ENCODE data around the gene NCOA3. TPM values are rescaled to one million over a fixed set of nuclear protein-coding genes. Genes with fewer than 3 reads are reported as not detected.

NCOA3 gene
- total and polyA plus RNA-seq, 2 experiments from 2014 or later = 6.7 to 16.2 TPM

DNA sequence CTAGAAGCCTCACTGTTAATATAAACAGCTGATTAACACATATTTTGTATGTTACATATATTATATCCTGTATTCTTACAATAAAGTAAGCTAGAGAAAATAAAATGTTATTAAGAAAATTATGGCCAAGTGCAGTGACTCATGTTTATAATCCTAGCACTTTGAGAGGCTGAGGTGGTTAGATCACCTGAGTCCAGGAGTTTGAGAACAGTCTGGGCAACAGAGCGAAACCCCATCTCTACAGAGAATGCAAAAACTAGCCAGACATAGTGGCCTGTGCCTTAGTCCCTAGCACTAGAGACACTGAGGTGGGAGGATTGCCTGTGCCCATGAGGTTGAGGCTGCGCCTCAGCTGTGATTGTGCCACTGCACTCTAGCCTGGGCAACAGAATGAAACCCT, 81.9 kb downstream of the NCOA3 start:
- Histone ChIP-seq H3K4me3 (no peak overlapping the region), H3K4me1 (ENCODE audit: low read depth) (peaks cover 7% of the 10 kb centered on the region), H3K9me3 (ENCODE audit: low read depth) (no peaks in the 10 kb centered on the region), H3K27me3 (no peaks in the 10 kb centered on the region), H3K27ac (no peak overlapping the region), H3K36me3 (no peaks in the 10 kb centered on the region)
- TF ChIP-seq, protein P1, sequence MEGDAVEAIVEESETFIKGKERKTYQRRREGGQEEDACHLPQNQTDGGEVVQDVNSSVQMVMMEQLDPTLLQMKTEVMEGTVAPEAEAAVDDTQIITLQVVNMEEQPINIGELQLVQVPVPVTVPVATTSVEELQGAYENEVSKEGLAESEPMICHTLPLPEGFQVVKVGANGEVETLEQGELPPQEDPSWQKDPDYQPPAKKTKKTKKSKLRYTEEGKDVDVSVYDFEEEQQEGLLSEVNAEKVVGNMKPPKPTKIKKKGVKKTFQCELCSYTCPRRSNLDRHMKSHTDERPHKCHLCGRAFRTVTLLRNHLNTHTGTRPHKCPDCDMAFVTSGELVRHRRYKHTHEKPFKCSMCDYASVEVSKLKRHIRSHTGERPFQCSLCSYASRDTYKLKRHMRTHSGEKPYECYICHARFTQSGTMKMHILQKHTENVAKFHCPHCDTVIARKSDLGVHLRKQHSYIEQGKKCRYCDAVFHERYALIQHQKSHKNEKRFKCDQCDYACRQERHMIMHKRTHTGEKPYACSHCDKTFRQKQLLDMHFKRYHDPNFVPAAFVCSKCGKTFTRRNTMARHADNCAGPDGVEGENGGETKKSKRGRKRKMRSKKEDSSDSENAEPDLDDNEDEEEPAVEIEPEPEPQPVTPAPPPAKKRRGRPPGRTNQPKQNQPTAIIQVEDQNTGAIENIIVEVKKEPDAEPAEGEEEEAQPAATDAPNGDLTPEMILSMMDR (IDR thresholded peaks at IDR 0.05; ENCODE audit: low read depth, low read length) = no peak
- DNase-seq (ENCODE audit: low read depth in 1 of 2, low spot score in 1 of 2) = no peak

- peak overlapping the region; percentile 61 for H3K27ac ChIP-seq
- DNase-seq (ENCODE audit: low read depth in 1 of 2, low spot score in 1 of 2) = no peak
- no peaks in the 10 kb centered on the region for H3K36me3 ChIP-seq
- H3K4me1 ChIP-seq (ENCODE audit: low read depth) = peaks cover 7% of the 10 kb centered on the region
- H3K9me3 ChIP-seq (ENCODE audit: low read depth) = no peaks in the 10 kb centered on the region
- no peaks in the 10 kb centered on the region for H3K27me3 ChIP-seq
- TF ChIP-seq, protein P1 (IDR thresholded peaks at IDR 0.05; ENCODE audit: low read depth, low read length) = no peak
- H3K4me3 ChIP-seq = no peak overlapping the region
Measured at GRCh38 chr20:47585087-47585747, 83.5 kb downstream of the NCOA3 start.

DNA sequence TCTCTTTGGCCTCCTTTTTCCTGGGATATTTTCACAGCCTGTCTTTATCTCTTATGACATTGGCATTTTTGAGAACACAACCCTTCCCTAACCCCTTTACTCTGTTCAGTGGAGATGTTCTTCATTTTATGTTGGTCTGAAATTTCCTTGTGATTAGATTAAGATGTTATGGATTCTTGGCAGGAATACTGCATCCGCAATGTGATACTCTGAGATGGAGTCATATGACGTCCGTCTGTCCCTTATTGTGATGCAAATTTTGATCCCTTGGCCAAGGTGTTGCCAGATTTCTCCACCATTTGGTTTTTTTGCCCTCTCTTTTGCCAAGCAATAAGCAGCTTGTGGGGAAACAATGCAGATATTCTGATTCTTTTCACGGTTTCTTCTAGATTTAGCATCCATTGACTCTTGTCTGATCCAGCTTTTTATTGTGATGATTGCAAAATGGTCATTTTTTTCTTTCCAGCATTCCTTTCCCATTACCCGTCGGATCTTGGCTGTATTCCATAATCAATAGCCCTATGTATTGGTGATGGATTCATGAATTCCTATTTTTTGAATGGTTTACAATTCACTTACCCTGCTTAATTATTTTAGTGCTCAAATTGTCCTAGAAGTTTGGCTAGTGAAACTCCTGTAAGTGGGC, 85.1 kb downstream of the NCOA3 start:
- H3K27me3 ChIP-seq = no peaks in the 10 kb centered on the region
- no peak overlapping the region for H3K4me3 ChIP-seq
- TF ChIP-seq, protein P1 (IDR thresholded peaks at IDR 0.05; ENCODE audit: low read depth, low read length) = no peak
- peak in 1 of 2 donors; percentile 84 for DNase-seq (ENCODE audit: low read depth in 1 of 2, low spot score in 1 of 2)
- no peaks in the 10 kb centered on the region for H3K9me3 ChIP-seq (ENCODE audit: low read depth)
- no peaks in the 10 kb centered on the region for H3K36me3 ChIP-seq
- H3K4me1 ChIP-seq (ENCODE audit: low read depth) = peaks cover 7% of the 10 kb centered on the region
- H3K27ac ChIP-seq = no peak overlapping the region

GRCh38 chr20:47588158-47588557, 86.5 kb downstream of the NCOA3 start:
- Histone ChIP-seq H3K27ac (no peak overlapping the region), H3K4me3 (no peak overlapping the region), H3K27me3 (no peaks in the 10 kb centered on the region), H3K4me1 (ENCODE audit: low read depth) (peaks cover 7% of the 10 kb centered on the region), H3K36me3 (no peaks in the 10 kb centered on the region), H3K9me3 (ENCODE audit: low read depth) (no peaks in the 10 kb centered on the region)
- DNase-seq (ENCODE audit: low read depth in 1 of 2, low spot score in 1 of 2) = no peak
- TF ChIP-seq, protein P1 (IDR thresholded peaks at IDR 0.05; ENCODE audit: low read depth, low read length) = no peak

- H3K27ac ChIP-seq = no peak overlapping the region
- no peak overlapping the region for H3K4me3 ChIP-seq
- TF ChIP-seq, protein P1 (IDR thresholded peaks at IDR 0.05; ENCODE audit: low read depth, low read length) = no peak
- no peak for DNase-seq (ENCODE audit: low read depth in 1 of 2, low spot score in 1 of 2)
- H3K36me3 ChIP-seq = no peaks in the 10 kb centered on the region
- H3K4me1 ChIP-seq (ENCODE audit: low read depth) = no peaks in the 10 kb centered on the region
- H3K27me3 ChIP-seq = no peaks in the 10 kb centered on the region
- no peaks in the 10 kb centered on the region for H3K9me3 ChIP-seq (ENCODE audit: low read depth)
Measured at GRCh38 chr20:47591231-47591630, 89.5 kb downstream of the NCOA3 start.

Data from cardiac muscle cell (in vitro differentiated cells and primary cell).